Endodermal cell (in vitro differentiated cells): ENCODE data around the gene PTPRM. TPM values are rescaled to one million over a fixed set of nuclear protein-coding genes. Genes with fewer than 3 reads are reported as not detected.
A peak's percentile ranks its signal among the peaks of the same experiment; 100 is the strongest.

ENCODE experiments used
- DNase-seq: peaks from one replicate; pipeline ENCODE4 v3.0.0-alpha.2; 2017
- H3K27ac ChIP-seq: 2 replicates; pipeline ENCODE4 v1.5.1; 2013; ENCODE audit warnings: mild to moderate bottlenecking, low read depth, low read length, moderate library complexity
- H3K27me3 ChIP-seq: 2 replicates; pipeline ENCODE4 v1.6.1; 2013; ENCODE audit warnings: mild to moderate bottlenecking, low read length, moderate library complexity; ENCODE audit not compliant: insufficient read depth, control insufficient read depth, poor library complexity, severe bottlenecking
- H3K36me3 ChIP-seq: 2 replicates; pipeline ENCODE4 v1.7.0; 2013; ENCODE audit warnings: mild to moderate bottlenecking, low read length, moderate library complexity; ENCODE audit not compliant: control insufficient read depth, insufficient read depth
- H3K4me1 ChIP-seq: one replicate; pipeline ENCODE4 v1.7.0; 2013; ENCODE audit warnings: low read length; ENCODE audit not compliant: control insufficient read depth, insufficient read depth
- H3K4me3 ChIP-seq: 2 replicates; pipeline ENCODE4 v1.5.1; 2013; ENCODE audit warnings: mild to moderate bottlenecking, low read length, moderate library complexity
- H3K9ac ChIP-seq: 2 replicates; pipeline ENCODE4 v1.6.1; 2013; ENCODE audit warnings: mild to moderate bottlenecking, low read length, moderate library complexity; ENCODE audit not compliant: poor library complexity, severe bottlenecking; ENCODE audit errors: extremely low read depth
- H3K9me3 ChIP-seq: 2 replicates; pipeline ENCODE4 v1.6.1; 2013; ENCODE audit warnings: mild to moderate bottlenecking, low read length, moderate library complexity; ENCODE audit not compliant: control insufficient read depth
- H3K27ac Mint-ChIP-seq: 2 replicates; pipeline ENCODE4 v1.8.0; 2020; ENCODE audit warnings: mixed read lengths
- H3K27me3 Mint-ChIP-seq: 2 replicates; pipeline ENCODE4 v1.8.0; 2021; ENCODE audit warnings: mild to moderate bottlenecking, mixed read lengths; ENCODE audit not compliant: insufficient read depth
- H3K36me3 Mint-ChIP-seq: 2 replicates; pipeline ENCODE4 v1.8.0; 2020; ENCODE audit warnings: low read depth, mixed read lengths
- H3K4me1 Mint-ChIP-seq: 2 replicates; pipeline ENCODE4 v1.8.0; 2020; ENCODE audit warnings: mixed read lengths
- H3K4me3 Mint-ChIP-seq: 2 replicates; pipeline ENCODE4 v1.8.0; 2020; ENCODE audit warnings: mild to moderate bottlenecking, moderate library complexity, mixed read lengths
- H3K9me3 Mint-ChIP-seq: 2 replicates; pipeline ENCODE4 v1.8.0; 2020; ENCODE audit warnings: mild to moderate bottlenecking, mixed read lengths
- WGBS, 2 experiments: methylation state at CpG; one replicate each; pipeline versions ENCODE4 v1.1.5 to v1.1.7; 2013; ENCODE audit warnings: missing lambda C conversion rate in 2 of 2, mixed read lengths in 1 of 2; ENCODE audit not compliant: insufficient coverage in 1 of 2, insufficient read length in 1 of 2; 5-methylcytosine and 5-hydroxymethylcytosine counted together
- total RNA-seq, 2 donors: library from RNA; stranded (reverse); fragmentation: NEBNext Ultra II Directional in 1 of 2; extraction: Animal tissue kit (Norgen Biotek cat#: 25700) in 1 of 2; gene quantifications; 2 replicates in 1 of 2; 3 replicates in 1 of 2; pipeline ENCODE4 v1.2.1, GENCODE V29; 2021
- TF ChIP-seq, protein P1 (sequence below): fragments of 200-600 bp; sonication (generic); conservative IDR thresholded peaks from 2 replicates; pipeline ENCODE4 v1.5.0; 2021; ENCODE audit warnings: antibody characterized with exemption, mild to moderate bottlenecking

PTPRM gene
- total RNA-seq, 2 donors from 2014 or later = 47.2 to 57.6 TPM

GRCh38 chr18:8229787-8230186 lies 662.7 kb downstream of the PTPRM start:
- peaks cover 4% of the 10 kb centered on the region for H3K4me1 ChIP-seq
- Mint-ChIP-seq H3K27me3 (no peaks in the 10 kb centered on the region), H3K9me3 (peaks cover 50% of the 10 kb centered on the region), H3K36me3 (peaks cover 43% of the 10 kb centered on the region), H3K4me3 (no peak overlapping the region), H3K27ac (no peak overlapping the region), H3K4me1 (peaks cover 35% of the 10 kb centered on the region)
- no peak for DNase-seq
- TF ChIP-seq, protein P1, sequence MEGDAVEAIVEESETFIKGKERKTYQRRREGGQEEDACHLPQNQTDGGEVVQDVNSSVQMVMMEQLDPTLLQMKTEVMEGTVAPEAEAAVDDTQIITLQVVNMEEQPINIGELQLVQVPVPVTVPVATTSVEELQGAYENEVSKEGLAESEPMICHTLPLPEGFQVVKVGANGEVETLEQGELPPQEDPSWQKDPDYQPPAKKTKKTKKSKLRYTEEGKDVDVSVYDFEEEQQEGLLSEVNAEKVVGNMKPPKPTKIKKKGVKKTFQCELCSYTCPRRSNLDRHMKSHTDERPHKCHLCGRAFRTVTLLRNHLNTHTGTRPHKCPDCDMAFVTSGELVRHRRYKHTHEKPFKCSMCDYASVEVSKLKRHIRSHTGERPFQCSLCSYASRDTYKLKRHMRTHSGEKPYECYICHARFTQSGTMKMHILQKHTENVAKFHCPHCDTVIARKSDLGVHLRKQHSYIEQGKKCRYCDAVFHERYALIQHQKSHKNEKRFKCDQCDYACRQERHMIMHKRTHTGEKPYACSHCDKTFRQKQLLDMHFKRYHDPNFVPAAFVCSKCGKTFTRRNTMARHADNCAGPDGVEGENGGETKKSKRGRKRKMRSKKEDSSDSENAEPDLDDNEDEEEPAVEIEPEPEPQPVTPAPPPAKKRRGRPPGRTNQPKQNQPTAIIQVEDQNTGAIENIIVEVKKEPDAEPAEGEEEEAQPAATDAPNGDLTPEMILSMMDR = no peak
- H3K9ac ChIP-seq = no peak overlapping the region
- H3K27ac ChIP-seq = no peak overlapping the region
- no peaks in the 10 kb centered on the region for H3K27me3 ChIP-seq
- peaks cover 39% of the 10 kb centered on the region for H3K9me3 ChIP-seq
- WGBS, 2 experiments = 97% methylated on average over 3 of the region's 3 CpGs; no CpG with 5 or more reads in 1 of the 2 experiments
- no peak overlapping the region for H3K4me3 ChIP-seq
- H3K36me3 ChIP-seq = peaks cover 14% of the 10 kb centered on the region

DNA sequence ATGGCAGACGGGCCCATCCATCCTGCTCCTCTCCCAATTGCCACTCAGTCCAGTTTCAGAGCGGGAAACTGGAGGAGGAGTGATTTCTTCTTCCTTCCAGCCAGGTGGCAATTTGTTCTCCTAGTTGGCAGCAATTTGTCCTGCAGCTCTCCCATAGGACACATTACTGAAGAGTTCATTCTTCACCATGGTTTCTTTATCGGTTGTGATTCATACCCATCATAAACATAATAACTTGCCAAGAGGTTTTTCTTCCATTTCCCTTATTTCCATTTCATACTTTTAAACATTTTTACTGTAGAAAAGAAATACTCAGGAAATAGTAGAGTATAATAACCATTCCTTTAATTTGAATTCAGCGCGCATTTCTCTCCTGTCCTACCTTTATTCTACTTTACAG lies 664.2 kb downstream of the PTPRM start:
- Mint-ChIP-seq H3K4me1 (peaks cover 35% of the 10 kb centered on the region), H3K9me3 (peaks cover 49% of the 10 kb centered on the region), H3K4me3 (no peak overlapping the region), H3K36me3 (peaks cover 43% of the 10 kb centered on the region), H3K27me3 (no peaks in the 10 kb centered on the region), H3K27ac (no peak overlapping the region)
- H3K27ac ChIP-seq = no peak overlapping the region
- DNase-seq = no peak
- peaks cover 16% of the 10 kb centered on the region for H3K36me3 ChIP-seq
- 95% methylated on average over 2 to 5 of the region's 5 CpGs for WGBS, 2 experiments
- H3K9ac ChIP-seq = no peak overlapping the region
- peaks cover 39% of the 10 kb centered on the region for H3K9me3 ChIP-seq
- TF ChIP-seq, protein P1 = no peak
- H3K27me3 ChIP-seq = no peaks in the 10 kb centered on the region
- H3K4me1 ChIP-seq = peaks cover 4% of the 10 kb centered on the region
- no peak overlapping the region for H3K4me3 ChIP-seq

- H3K27ac ChIP-seq = no peak overlapping the region
- Mint-ChIP-seq H3K9me3 (peaks cover 47% of the 10 kb centered on the region), H3K27ac (peak overlapping the region; percentile 84), H3K4me1 (peaks cover 35% of the 10 kb centered on the region), H3K27me3 (no peaks in the 10 kb centered on the region), H3K4me3 (no peak overlapping the region), H3K36me3 (peaks cover 37% of the 10 kb centered on the region)
- H3K4me1 ChIP-seq = peaks cover 4% of the 10 kb centered on the region
- H3K9me3 ChIP-seq = peaks cover 40% of the 10 kb centered on the region
- TF ChIP-seq, protein P1 = no peak
- peak overlapping the region; percentile 68 for H3K4me3 ChIP-seq
- DNase-seq = peak; percentile 91
- no peak overlapping the region for H3K9ac ChIP-seq
- peaks cover 27% of the 10 kb centered on the region for H3K36me3 ChIP-seq
- H3K27me3 ChIP-seq = no peaks in the 10 kb centered on the region
- WGBS, 2 experiments = 19 to 53% methylated on average over 4 of the region's 4 CpGs
These were observed 665.7 kb downstream of the PTPRM start for GRCh38 chr18:8232791-8233190.
